ENCODE results near the gene RGS17.
"Not testable (repeated sequence)": the region's sequence is repeated elsewhere in the genome, so short reads cannot be mapped to it uniquely, and the experiment has no call there.

Gene RGS17

DNA sequence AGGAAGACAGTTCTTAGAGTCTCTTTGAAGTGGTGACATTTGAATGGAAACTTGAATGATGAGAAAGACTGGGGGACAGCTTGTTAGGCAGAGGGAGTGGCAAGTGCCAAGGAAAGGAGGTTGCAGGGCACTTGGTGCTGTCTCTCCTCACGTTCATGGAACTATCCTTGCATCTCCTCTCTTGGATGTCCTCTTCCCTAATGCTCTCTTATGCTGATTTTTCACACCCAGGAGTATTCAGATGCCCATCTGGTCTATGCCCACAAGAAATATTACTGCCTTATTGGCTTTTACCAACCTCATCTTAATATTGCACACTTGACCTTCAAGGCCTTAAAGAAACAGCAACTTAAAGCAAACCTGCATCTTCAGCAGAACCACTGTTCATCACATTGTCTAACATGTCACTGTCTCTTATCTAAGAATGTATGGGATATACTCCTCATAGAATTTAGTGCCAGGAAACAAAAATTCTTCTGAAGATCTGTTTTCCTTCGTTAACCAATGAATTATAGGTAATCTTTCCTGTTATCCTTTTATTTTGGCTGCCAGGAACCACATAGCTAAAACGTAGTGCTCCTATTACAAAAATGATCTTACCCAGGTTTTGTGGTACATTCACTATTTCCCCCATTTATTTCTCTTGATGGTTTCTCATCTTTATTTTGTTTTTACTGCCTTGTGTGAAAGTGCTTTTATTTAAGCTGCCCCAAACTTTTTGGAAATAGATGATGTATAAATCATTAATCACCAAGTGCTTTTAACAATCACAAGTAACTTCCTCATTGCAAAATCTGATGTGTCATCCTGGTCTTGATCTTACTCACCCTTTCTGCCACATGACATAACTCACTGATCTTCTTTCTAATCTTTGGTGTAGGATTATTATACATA, 12.8 kb downstream of the RGS17 start:
- TF ChIP-seq CTCF (IDR thresholded peaks at IDR 0.05; ENCODE audit: low read depth, low read length): no peak
- no peak overlapping the region for H3K4me3 ChIP-seq (ENCODE audit: low read depth, low read length)

DNA sequence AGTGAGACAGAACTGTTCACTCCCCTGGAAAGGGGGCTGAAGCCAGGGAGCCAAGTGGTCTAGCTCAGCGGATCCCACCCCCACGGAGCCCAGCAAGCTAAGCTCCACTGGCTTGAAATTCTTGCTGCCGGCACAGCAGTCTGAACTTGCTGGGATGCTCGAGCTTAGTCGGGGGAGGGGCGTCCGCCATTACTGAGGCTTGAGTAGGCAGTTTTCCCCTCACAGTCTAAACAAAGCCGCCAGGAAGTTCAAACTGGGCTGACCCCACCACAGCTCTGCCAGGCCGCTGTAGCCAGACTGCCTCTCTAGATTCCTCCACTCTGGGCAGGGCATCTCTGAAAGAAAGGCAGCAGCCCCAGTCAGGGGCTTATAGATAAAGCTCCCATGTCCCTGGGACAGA, 20.0 kb downstream of the RGS17 start:
- H3K4me3 ChIP-seq (ENCODE audit: low read depth, low read length); H3K27me3 ChIP-seq; H3K4me1 ChIP-seq; H3K9me3 ChIP-seq; H3K36me3 ChIP-seq; DNase-seq: not testable (repeated sequence)

More for the DNA sequence above, 12.8 kb downstream of the RGS17 start:
- Histone ChIP-seq H3K9me3 (no peaks in the 10 kb centered on the region), H3K27me3 (no peaks in the 10 kb centered on the region), H3K4me1 (no peaks in the 10 kb centered on the region), H3K36me3 (no peaks in the 10 kb centered on the region)
- no peak for DNase-seq

- not testable (repeated sequence) for DNase-seq; H3K36me3 ChIP-seq; H3K9me3 ChIP-seq; H3K4me1 ChIP-seq; H3K27me3 ChIP-seq; H3K4me3 ChIP-seq (ENCODE audit: low read depth, low read length)
Measured at GRCh38 chr6:153110612-153111011, 20.5 kb downstream of the RGS17 start.

- Histone ChIP-seq H3K27me3 (no peaks in the 10 kb centered on the region), H3K4me1 (peaks cover 25% of the 10 kb centered on the region), H3K4me3 (ENCODE audit: low read depth, low read length) (no peak overlapping the region), H3K9me3 (no peaks in the 10 kb centered on the region), H3K36me3 (no peaks in the 10 kb centered on the region)
- peak; percentile 56 for TF ChIP-seq CTCF (IDR thresholded peaks at IDR 0.05; ENCODE audit: low read depth, low read length)
- DNase-seq: no peak
Measured at GRCh38 chr6:153108315-153108714, 22.8 kb downstream of the RGS17 start.

GRCh38 chr6:153106021-153106420, 25.1 kb downstream of the RGS17 start:
- Histone ChIP-seq H3K4me1 (peaks cover 35% of the 10 kb centered on the region), H3K9me3 (no peaks in the 10 kb centered on the region), H3K27me3 (no peaks in the 10 kb centered on the region), H3K4me3 (ENCODE audit: low read depth, low read length) (no peak overlapping the region), H3K36me3 (no peaks in the 10 kb centered on the region)
- no peak for TF ChIP-seq CTCF (IDR thresholded peaks at IDR 0.05; ENCODE audit: low read depth, low read length)
- DNase-seq: no peak

DNA sequence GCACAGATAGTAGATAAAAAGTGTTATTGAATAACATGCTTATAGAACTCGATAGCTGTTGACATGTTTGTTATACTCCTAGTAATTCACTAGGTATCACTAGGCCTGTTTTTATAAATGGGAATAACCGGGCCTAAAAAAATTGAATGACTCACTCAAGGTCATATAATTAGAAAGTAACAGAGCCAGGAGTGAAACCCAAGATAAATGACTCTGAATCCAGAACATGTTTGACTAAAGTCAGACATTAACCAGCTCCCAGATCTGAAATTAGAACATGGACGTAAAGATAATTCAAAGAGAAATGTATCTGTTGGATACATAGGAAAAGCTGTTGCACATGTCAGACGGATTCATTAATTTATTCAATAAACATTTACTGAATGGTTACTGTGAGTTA, 26.9 kb downstream of the RGS17 start:
- H3K4me3 ChIP-seq (ENCODE audit: low read depth, low read length): no peak overlapping the region
- no peak for TF ChIP-seq CTCF (IDR thresholded peaks at IDR 0.05; ENCODE audit: low read depth, low read length)
- H3K4me1 ChIP-seq: peaks cover 28% of the 10 kb centered on the region
- H3K36me3 ChIP-seq: no peaks in the 10 kb centered on the region
- no peaks in the 10 kb centered on the region for H3K27me3 ChIP-seq
- DNase-seq: no peak
- H3K9me3 ChIP-seq: no peaks in the 10 kb centered on the region

DNA sequence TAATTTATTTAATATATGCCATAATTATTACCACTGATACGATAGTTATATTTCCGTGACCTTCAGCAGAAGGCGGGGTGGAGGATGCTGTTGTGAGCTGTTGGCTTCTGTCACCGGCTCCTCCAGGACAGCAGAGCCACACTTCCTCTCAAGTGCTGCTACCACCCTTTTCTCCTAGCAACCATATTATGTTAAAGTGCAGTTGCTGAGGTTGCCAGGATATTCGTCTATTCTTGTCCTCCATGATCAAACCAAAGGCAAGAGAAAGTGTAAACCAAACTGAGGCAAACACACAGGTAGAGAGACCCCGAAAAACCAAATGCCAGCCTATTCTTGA, 27.8 kb downstream of the RGS17 start:
- H3K4me1 ChIP-seq: peaks cover 27% of the 10 kb centered on the region
- H3K36me3 ChIP-seq: no peaks in the 10 kb centered on the region
- H3K27me3 ChIP-seq: no peaks in the 10 kb centered on the region
- no peaks in the 10 kb centered on the region for H3K9me3 ChIP-seq
- no peak for TF ChIP-seq CTCF (IDR thresholded peaks at IDR 0.05; ENCODE audit: low read depth, low read length)
- H3K4me3 ChIP-seq (ENCODE audit: low read depth, low read length): no peak overlapping the region
- DNase-seq: peak; percentile 19
